Thyroid gland (tissue), 4 donors: ENCODE measurements around the gene SLC1A7. TPM values are rescaled to one million over a fixed set of nuclear protein-coding genes. Genes with fewer than 3 reads are reported as not detected.

Experiments
- DNase-seq, 2 donors: peaks; one replicate each; pipeline ENCODE4 v3.0.0-alpha.2; 2019
- H3K27ac ChIP-seq, 3 donors: fragments of 200-600 bp; sonication (generic); 1 replicate in 2 of 3; 2 replicates in 1 of 3; pipeline ENCODE4 v1.5.1; 2016 to 2019; ENCODE audit warnings: mild to moderate bottlenecking in 1 of 3, moderate library complexity in 1 of 3
- H3K27me3 ChIP-seq: fragments of 200-600 bp; sonication (generic); one replicate; pipeline ENCODE4 v1.5.1; 2019
- H3K36me3 ChIP-seq, 2 donors: fragments of 200-600 bp; sonication (generic); one replicate each; pipeline ENCODE4 v1.5.1; 2016 to 2019
- H3K4me1 ChIP-seq, 2 donors: fragments of 200-600 bp; sonication (generic); one replicate each; pipeline ENCODE4 v1.5.1; 2017 to 2019
- H3K4me3 ChIP-seq, 3 donors: fragments of 200-600 bp; sonication (generic); replicated peaks in 1 of 3; 1 replicate in 2 of 3; 2 replicates in 1 of 3; pipeline ENCODE4 v1.5.1; 2016; ENCODE audit warnings: mild to moderate bottlenecking in 1 of 3
- H3K9me3 ChIP-seq: fragments of 200-600 bp; sonication (generic); one replicate; pipeline ENCODE4 v1.5.1; 2017
- POLR2A ChIP-seq, 2 donors: fragments of 450-650 bp; IDR thresholded peaks; one replicate each; pipeline ENCODE4 v1.6.1; 2017; ENCODE audit warnings: antibody characterized with exemption in 2 of 2, mild to moderate bottlenecking in 2 of 2, moderate library complexity in 1 of 2
- WGBS, 2 donors: methylation state at CpG; one replicate each; pipeline ENCODE4 v1.1.5; 2017; 5-methylcytosine and 5-hydroxymethylcytosine counted together
- intact Hi-C: fragments of 100-400 bp; cut with DNase I; formaldehyde crosslinking; loops from one replicate; pipeline ENCODE4 v1.15.1; 2023
- total RNA-seq, 4 donors: library from RNA; depleted of rRNA; stranded (reverse); fragments of >200 nt; gene quantifications; one replicate each; pipeline ENCODE4 v1.2.3, GENCODE V29; 2016
- TF ChIP-seq, protein P1 (sequence below), 6 experiments: fragments of 200-600 bp in 3 of 6; fragments of 450-650 bp in 3 of 6; sonication (generic) in 3 of 6; IDR thresholded peaks; one replicate each; pipeline ENCODE4 v1.5.1; 2016 to 2019; ENCODE audit warnings: antibody characterized with exemption in 6 of 6, mild to moderate bottlenecking in 2 of 6, inconsistent platforms in 1 of 6, moderate library complexity in 1 of 6

SLC1A7 gene
- total RNA-seq, 4 donors from 2014 or later, result 0.13 to 0.33 (median 0.20) TPM; not detected in 1

DNA sequence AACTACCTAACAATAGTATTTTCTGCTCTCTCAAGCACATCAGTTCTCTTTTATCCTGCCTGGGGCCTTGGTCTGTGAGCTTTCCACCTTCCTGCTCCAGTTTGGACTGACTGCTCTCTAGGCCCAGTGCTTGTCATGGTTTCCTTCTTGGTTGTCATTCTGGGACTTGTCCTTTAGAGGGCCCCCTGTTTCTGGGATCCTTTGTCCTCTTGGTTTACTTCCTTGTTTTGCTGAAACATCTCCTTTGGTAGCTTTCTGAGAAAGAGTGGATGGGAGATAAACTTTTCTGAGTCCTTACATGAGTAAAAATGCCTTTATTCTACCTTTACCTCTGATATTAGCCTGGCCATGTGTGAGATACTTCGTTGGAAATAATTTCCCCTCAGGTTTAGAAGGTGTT is 4.7 kb downstream of the SLC1A7 start:
- Histone ChIP-seq H3K9me3 (no peaks in the 10 kb centered on the region), H3K4me1 (no peaks in the 10 kb centered on the region), H3K36me3 (no peaks in the 10 kb centered on the region), H3K4me3 (no peak overlapping the region), H3K27me3 (no peaks in the 10 kb centered on the region), H3K27ac (no peak overlapping the region)
- no peak for DNase-seq
- intact Hi-C loops, result no loop called here
- TF ChIP-seq, protein P1, sequence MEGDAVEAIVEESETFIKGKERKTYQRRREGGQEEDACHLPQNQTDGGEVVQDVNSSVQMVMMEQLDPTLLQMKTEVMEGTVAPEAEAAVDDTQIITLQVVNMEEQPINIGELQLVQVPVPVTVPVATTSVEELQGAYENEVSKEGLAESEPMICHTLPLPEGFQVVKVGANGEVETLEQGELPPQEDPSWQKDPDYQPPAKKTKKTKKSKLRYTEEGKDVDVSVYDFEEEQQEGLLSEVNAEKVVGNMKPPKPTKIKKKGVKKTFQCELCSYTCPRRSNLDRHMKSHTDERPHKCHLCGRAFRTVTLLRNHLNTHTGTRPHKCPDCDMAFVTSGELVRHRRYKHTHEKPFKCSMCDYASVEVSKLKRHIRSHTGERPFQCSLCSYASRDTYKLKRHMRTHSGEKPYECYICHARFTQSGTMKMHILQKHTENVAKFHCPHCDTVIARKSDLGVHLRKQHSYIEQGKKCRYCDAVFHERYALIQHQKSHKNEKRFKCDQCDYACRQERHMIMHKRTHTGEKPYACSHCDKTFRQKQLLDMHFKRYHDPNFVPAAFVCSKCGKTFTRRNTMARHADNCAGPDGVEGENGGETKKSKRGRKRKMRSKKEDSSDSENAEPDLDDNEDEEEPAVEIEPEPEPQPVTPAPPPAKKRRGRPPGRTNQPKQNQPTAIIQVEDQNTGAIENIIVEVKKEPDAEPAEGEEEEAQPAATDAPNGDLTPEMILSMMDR (IDR thresholded peaks at IDR 0.05), result no peak
- no peak for TF ChIP-seq POLR2A (IDR thresholded peaks at IDR 0.05)
- WGBS, 2 donors, result 83 to 91% methylated on average over 1 of the region's 1 CpG

DNA sequence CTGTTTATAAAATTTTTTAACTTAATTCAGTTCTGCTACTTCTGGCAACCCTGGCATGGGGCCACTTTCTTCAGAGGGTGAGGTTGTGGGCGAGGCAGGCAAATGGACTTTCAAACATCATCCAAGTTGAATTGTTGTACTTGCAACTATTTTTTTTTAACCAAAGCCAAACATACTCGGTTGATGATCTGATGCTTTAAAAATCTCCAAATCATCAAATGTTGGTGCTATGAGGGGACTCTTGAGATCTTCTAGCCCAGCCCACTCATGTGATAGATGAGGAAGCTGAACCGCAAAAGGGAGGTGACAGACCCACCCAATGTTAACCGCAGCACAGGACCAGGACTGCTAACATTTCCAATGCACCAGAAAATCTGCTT is 6.7 kb downstream of the SLC1A7 start:
- H3K27me3 ChIP-seq, result no peaks in the 10 kb centered on the region
- WGBS, 2 donors, result 66 to 67% methylated on average over 4 of the region's 4 CpGs
- H3K9me3 ChIP-seq, result no peaks in the 10 kb centered on the region
- TF ChIP-seq, protein P1 (IDR thresholded peaks at IDR 0.05), result no peak
- TF ChIP-seq POLR2A (IDR thresholded peaks at IDR 0.05), result no peak
- no peak overlapping the region for H3K4me3 ChIP-seq
- H3K4me1 ChIP-seq, result no peaks in the 10 kb centered on the region
- no peaks in the 10 kb centered on the region for H3K36me3 ChIP-seq
- intact Hi-C loops, result no loop called here
- no peak for DNase-seq
- no peak overlapping the region for H3K27ac ChIP-seq

DNA sequence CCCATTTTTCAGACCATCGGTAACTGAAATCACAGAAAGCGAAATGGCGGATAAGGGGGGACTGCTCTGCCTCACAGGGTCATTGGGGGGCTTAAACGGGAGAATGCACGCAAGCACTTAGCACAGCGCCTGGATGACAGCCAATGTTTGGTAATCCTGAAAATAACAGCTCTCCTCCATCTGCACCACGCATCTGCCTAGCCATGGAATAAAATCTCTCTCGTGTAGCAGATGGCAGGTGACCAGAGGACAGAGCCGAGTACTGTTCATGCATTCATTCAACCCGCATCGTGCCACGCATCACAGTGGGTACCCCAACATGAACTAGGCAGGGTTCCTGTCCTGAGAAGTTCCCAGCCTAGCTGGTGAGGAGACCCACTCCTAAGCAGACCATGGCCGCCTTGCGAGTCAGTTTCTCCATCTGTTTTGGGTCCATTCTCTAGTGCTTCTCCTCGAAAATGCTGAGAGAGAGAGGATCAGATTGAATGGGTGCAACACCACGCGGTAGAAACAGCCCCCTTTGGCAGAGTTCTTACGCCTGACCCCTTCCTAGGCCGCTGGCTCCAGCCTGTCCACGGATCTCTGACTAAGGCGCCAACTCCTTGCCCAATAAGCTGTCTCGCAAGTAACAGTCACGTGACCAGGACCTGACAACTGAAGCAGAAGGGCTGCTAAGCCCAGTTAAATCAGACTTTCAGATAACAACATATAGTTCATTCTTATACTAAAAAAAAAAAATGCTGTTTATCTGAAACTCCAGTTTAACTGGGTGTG is 7.3 kb downstream of the SLC1A7 start:
- DNase-seq, result no peak
- intact Hi-C loops, result no loop called here
- 76 to 78% methylated on average over 20 to 23 of the region's 23 CpGs for WGBS, 2 donors
- H3K9me3 ChIP-seq, result no peaks in the 10 kb centered on the region
- no peak overlapping the region for H3K27ac ChIP-seq
- no peaks in the 10 kb centered on the region for H3K27me3 ChIP-seq
- H3K4me3 ChIP-seq, result no peak overlapping the region
- H3K4me1 ChIP-seq, result no peaks in the 10 kb centered on the region
- TF ChIP-seq, protein P1 (IDR thresholded peaks at IDR 0.05), result no peak
- TF ChIP-seq POLR2A (IDR thresholded peaks at IDR 0.05), result no peak
- H3K36me3 ChIP-seq, result no peaks in the 10 kb centered on the region

DNA sequence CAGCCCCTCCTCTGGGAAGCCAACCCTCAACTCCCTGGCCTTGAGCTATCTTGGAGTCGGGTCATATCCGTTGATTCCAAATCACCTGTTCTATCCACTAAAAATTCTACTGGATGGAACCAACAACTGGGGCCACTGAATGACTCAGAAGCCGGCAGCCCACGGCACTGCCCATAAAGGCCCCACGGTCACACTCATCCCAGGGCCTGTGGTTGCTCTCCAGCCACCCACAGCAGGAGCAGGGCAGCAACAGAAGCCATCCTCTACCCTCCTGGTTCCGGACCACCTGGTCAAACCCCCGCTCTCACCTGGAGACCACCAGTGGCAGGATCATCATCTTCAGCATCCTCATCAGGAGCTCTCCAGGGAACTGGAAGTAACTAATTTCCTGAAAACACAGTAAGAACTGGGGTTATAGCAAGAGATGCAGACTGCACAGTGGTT is 8.4 kb downstream of the SLC1A7 start:
- Histone ChIP-seq H3K4me3 (no peak overlapping the region), H3K27ac (no peak overlapping the region)
- 94 to 95% methylated on average over 7 of the region's 7 CpGs for WGBS, 2 donors

More for the DNA sequence above, 8.4 kb downstream of the SLC1A7 start:
- no peaks in the 10 kb centered on the region for H3K36me3 ChIP-seq
- no peaks in the 10 kb centered on the region for H3K4me1 ChIP-seq
- intact Hi-C loops, result no loop called here
- no peak for TF ChIP-seq POLR2A (IDR thresholded peaks at IDR 0.05)
- TF ChIP-seq, protein P1 (IDR thresholded peaks at IDR 0.05), result no peak
- H3K9me3 ChIP-seq, result no peaks in the 10 kb centered on the region
- no peaks in the 10 kb centered on the region for H3K27me3 ChIP-seq
- DNase-seq, result no peak
